ENCODE results near the gene NCOA1.

- TF ChIP-seq CTCF (conservative IDR thresholded peaks at IDR 0.05) (no peak), EZH2 (IDR thresholded peaks at IDR 0.05; ENCODE audit: low read depth) (no peak)
Observed at GRCh38 chr2:24588294-24588693, 97.2 kb downstream of the NCOA1 start.
